ENCODE data around the gene OR6A2.

GRCh38 chr11:6780829-6781228, 18.7 kb downstream of the OR6A2 start:
- TF ChIP-seq CTCF (IDR thresholded peaks at IDR 0.05; ENCODE audit: insufficient read depth, low read length, poor library complexity, severe bottlenecking) (no peak), EZH2phosphoT487 (conservative IDR thresholded peaks at IDR 0.05; ENCODE audit: low read length) (no peak)

Measured in SU-DHL-6 (cell line).